HCT116 (cell line): ENCODE data around the gene RAB13. TPM values are rescaled to one million over a fixed set of nuclear protein-coding genes. Genes with fewer than 3 reads are reported as not detected.

Source experiments
- ATAC-seq: fragments of 200-7000 bp; cut with Tn5 transposase; 2 replicates; pipeline ENCODE4 v1.9.1; 2020; ENCODE audit warnings: mild to moderate bottlenecking, moderate library complexity
- BruUV-seq: library from RNA; stranded (reverse); fragments of 400-500 nt; replicated peaks from 2 replicates; lab custom pipeline; 2021; lab: Mats Ljungman, UMichigan
- CTCF ChIA-PET: fragments of 300-600 bp; sonication (Branson Sonifier 250); formaldehyde crosslinking; loops from one replicate; lab custom pipeline; 2021; ENCODE audit warnings: antibody characterized with exemption; lab: Charles Lee
- POLR2A ChIA-PET: fragments of 300-600, 350-600 bp; sonication (Branson Sonifier 250); formaldehyde crosslinking; loops from one replicate; lab custom pipeline; 2021; ENCODE audit warnings: antibody characterized with exemption; lab: Charles Lee
- RAD21 ChIA-PET, 2 experiments: fragments of 300-600 bp; sonication (Branson Sonifier 250); formaldehyde crosslinking; loops; one replicate each; lab custom pipeline; 2023; ENCODE audit warnings: low total read pairs in 2 of 2; ENCODE audit not compliant: uncharacterized antibody in 2 of 2, unreplicated experiment in 2 of 2, low non-redundant PET in 1 of 2; lab: Charles Lee
- DNase-seq: peaks from one replicate; pipeline ENCODE4 v3.0.0-alpha.2; 2010; ENCODE audit warnings: low read depth, low spot score
- H2AFZ ChIP-seq: fragments of 200-600 bp; shearing (Covaris generic), sonication (generic); 2 replicates; pipeline ENCODE4 v1.6.1; 2017; ENCODE audit warnings: low read depth, mixed run types, mixed read lengths, antibody characterized with exemption, low read length; ENCODE audit not compliant: poor library complexity, severe bottlenecking
- H3K27ac ChIP-seq: 2 replicates; pipeline ENCODE4 v1.5.1; 2012; ENCODE audit warnings: low read depth, low read length
- H3K27me3 ChIP-seq: fragments of 200-600 bp; sonication (generic); 2 replicates; pipeline ENCODE4 v1.6.1; 2016; ENCODE audit warnings: mixed run types, low read length, mixed read lengths; ENCODE audit not compliant: insufficient read depth
- H3K36me3 ChIP-seq, 2 experiments: fragments of 200-500 bp in 1 of 2; fragments of 200-600 bp in 1 of 2; sonication (Bioruptor generic) in 1 of 2; sonication (generic) in 1 of 2; 2 replicates each; pipeline versions ENCODE4 v1.5.1 to v1.6.1; 2014 to 2016; ENCODE audit warnings: low read length in 2 of 2, inconsistent platforms in 1 of 2, mixed read lengths in 1 of 2, mixed run types in 1 of 2; ENCODE audit not compliant: insufficient read depth in 2 of 2, control insufficient read depth in 1 of 2
- H3K4me1 ChIP-seq, 2 experiments: fragments of 200-600 bp in 1 of 2; sonication (generic) in 1 of 2; 2 replicates each; pipeline versions ENCODE4 v1.5.1 to v1.6.1; 2012 to 2017; ENCODE audit warnings: low read length in 2 of 2, inconsistent platforms in 1 of 2, mild to moderate bottlenecking in 1 of 2, mixed read lengths in 1 of 2, mixed run types in 1 of 2, moderate library complexity in 1 of 2; ENCODE audit not compliant: insufficient read depth in 2 of 2, control insufficient read depth in 1 of 2
- H3K4me2 ChIP-seq: fragments of 200-600 bp; sonication (generic); 2 replicates; pipeline ENCODE4 v1.6.1; 2017; ENCODE audit warnings: mixed run types, low read length, mixed read lengths
- H3K4me3 ChIP-seq, 2 experiments: fragments of 200-600 bp in 1 of 2; sonication (generic) in 1 of 2; replicated peaks in 1 of 2; 2 replicates each; pipeline ENCODE4 v1.5.1; 2011 to 2016; ENCODE audit warnings: low read length in 2 of 2, control low read depth in 1 of 2, low read depth in 1 of 2, mild to moderate bottlenecking in 1 of 2, mixed read lengths in 1 of 2, mixed run types in 1 of 2
- H3K79me2 ChIP-seq: fragments of 200-600 bp; sonication (generic); 2 replicates; pipeline ENCODE4 v1.6.1; 2017; ENCODE audit warnings: mild to moderate bottlenecking, mixed run types, low read length, moderate library complexity, mixed read lengths; ENCODE audit not compliant: insufficient read depth
- H3K9ac ChIP-seq: fragments of 200-600 bp; sonication (generic); 2 replicates; pipeline ENCODE4 v1.6.1; 2016; ENCODE audit warnings: low read length, mixed read lengths
- H3K9me2 ChIP-seq: fragments of 200-600 bp; sonication (generic), shearing (Covaris generic); 2 replicates; pipeline ENCODE4 v1.6.1; 2017; ENCODE audit warnings: mixed run types, mild to moderate bottlenecking, moderate library complexity; ENCODE audit not compliant: insufficient read depth
- H3K9me3 ChIP-seq, 2 experiments: fragments of 200-500 bp in 1 of 2; fragments of 200-600 bp in 1 of 2; sonication (Bioruptor generic) in 1 of 2; sonication (generic) in 1 of 2; 2 replicates each; pipeline ENCODE4 v1.6.1; 2014 to 2017; ENCODE audit warnings: low read length in 2 of 2, mixed read lengths in 2 of 2, inconsistent platforms in 1 of 2, low read depth in 1 of 2, mild to moderate bottlenecking in 1 of 2, mixed run types in 1 of 2, moderate library complexity in 1 of 2; ENCODE audit not compliant: control insufficient read depth in 1 of 2, insufficient read depth in 1 of 2
- H4K20me1 ChIP-seq: fragments of 200-600 bp; sonication (generic), shearing (Covaris generic); 2 replicates; pipeline ENCODE4 v1.6.1; 2017; ENCODE audit warnings: mixed run types, mild to moderate bottlenecking, moderate library complexity; ENCODE audit not compliant: insufficient read depth
- CEBPB ChIP-seq: IDR thresholded peaks from 2 replicates; pipeline ENCODE4 v1.6.1; 2012; ENCODE audit warnings: low read depth
- ELF1 ChIP-seq: IDR thresholded peaks from 2 replicates; pipeline ENCODE4 v1.6.1; 2012; ENCODE audit warnings: low read depth, borderline replicate concordance
- EZH2 ChIP-seq: fragments of 200-600 bp; sonication (generic); IDR thresholded peaks from 2 replicates; pipeline ENCODE4 v1.6.1; 2017; ENCODE audit warnings: antibody characterized with exemption, mixed run types
- FOSL1 ChIP-seq: IDR thresholded peaks from 2 replicates; pipeline ENCODE4 v1.6.1; 2012; ENCODE audit warnings: low read depth
- POLR2AphosphoS5 ChIP-seq: IDR thresholded peaks from 2 replicates; pipeline ENCODE4 v1.6.1; 2011; ENCODE audit warnings: mild to moderate bottlenecking, low read depth, low read length, moderate library complexity
- RAD21 ChIP-seq: IDR thresholded peaks from 2 replicates; pipeline ENCODE4 v1.6.1; 2012; ENCODE audit warnings: low read depth, mild to moderate bottlenecking
- SRF ChIP-seq: IDR thresholded peaks from 2 replicates; pipeline ENCODE4 v1.6.1; 2012; ENCODE audit warnings: low read depth
- TCF7L2 ChIP-seq: IDR thresholded peaks from 2 replicates; pipeline ENCODE4 v1.7.0; 2011; ENCODE audit warnings: borderline replicate concordance, inconsistent platforms; ENCODE audit not compliant: insufficient read depth, insufficient read length; ENCODE audit errors: extremely low read depth
- YY1 ChIP-seq: IDR thresholded peaks from 2 replicates; pipeline ENCODE4 v1.6.1; 2011; ENCODE audit warnings: low read length, low read depth, moderate library complexity, mild to moderate bottlenecking; ENCODE audit not compliant: insufficient replicate concordance; ENCODE audit errors: extremely low read depth
- ZBTB33 ChIP-seq: IDR thresholded peaks from 2 replicates; pipeline ENCODE4 v1.6.1; 2011; ENCODE audit warnings: mild to moderate bottlenecking, low read length, moderate library complexity; ENCODE audit not compliant: insufficient replicate concordance; ENCODE audit errors: extremely low read depth
- intact Hi-C: fragments of 100-400 bp; cut with micrococcal nuclease; formaldehyde crosslinking; loops from 2 replicates; pipeline ENCODE4 v1.10.0; 2022
- total RNA-seq: library from RNA; stranded (reverse); gene quantifications from one replicate; pipeline ENCODE4 v1.2.1, GENCODE V29; 2021; ENCODE audit not compliant: unreplicated experiment

Gene RAB13
- total RNA-seq, 1 experiment from 2014 or later, result 93.6 TPM

GRCh38 chr1:153942766-153943549 lies 43.2 kb downstream of the RAB13 start:
- RAD21 ChIA-PET, result no interaction called here
- CTCF ChIA-PET, result no interaction called here
- no peaks in the 10 kb centered on the region for H3K9me3 ChIP-seq
- H3K4me1 ChIP-seq, result peaks cover 6 to 18% of the 10 kb centered on the region in 2 experiments; a peak in 3 of 4 replicates
- H3K27me3 ChIP-seq, result no peaks in the 10 kb centered on the region
- TF ChIP-seq EZH2, result no peak
- no peak for TF ChIP-seq YY1
- no peak for TF ChIP-seq FOSL1
- no peak for TF ChIP-seq RAD21
- no peak for TF ChIP-seq TCF7L2
- TF ChIP-seq ZBTB33, result no peak
- TF ChIP-seq SRF, result no peak
- TF ChIP-seq POLR2AphosphoS5, result no peak
- no peak for TF ChIP-seq CEBPB
- TF ChIP-seq ELF1, result no peak
- TF ChIP-seq, all 23 proteins: peak for 0
- Histone ChIP-seq H3K27ac (no peak overlapping the region), H3K4me3 (no peak overlapping the region), H2AFZ (no peak overlapping the region), H4K20me1 (no peaks in the 10 kb centered on the region), H3K9me2 (no peaks in the 10 kb centered on the region), H3K9ac (no peak overlapping the region), H3K4me2 (no peak overlapping the region), H3K79me2 (peaks cover 24% of the 10 kb centered on the region; the same call in 1 of the 2 replicates), H3K36me3 (peaks cover 6 to 16% of the 10 kb centered on the region in 2 experiments; a peak in 3 of 4 replicates)
- POLR2A ChIA-PET, result no interaction called here
- no peak for ATAC-seq
- BruUV-seq, result no TSS peak
- intact Hi-C loops, result no loop called here
- no peak for DNase-seq
